WI38 (cell line): ENCODE data around the gene TEC.
A peak's percentile ranks its signal among the peaks of the same experiment; 100 is the strongest.

Experiments used
- H3K4me3 ChIP-seq: 2 replicates; pipeline ENCODE4 v1.5.1; 2011; ENCODE audit warnings: low read depth, mild to moderate bottlenecking, control low read depth, low read length
- TF ChIP-seq, protein P1 (sequence below): IDR thresholded peaks from 2 replicates; pipeline ENCODE4 v1.5.1; 2012; ENCODE audit warnings: low read depth, mild to moderate bottlenecking, control low read depth, low read length

TEC gene

DNA sequence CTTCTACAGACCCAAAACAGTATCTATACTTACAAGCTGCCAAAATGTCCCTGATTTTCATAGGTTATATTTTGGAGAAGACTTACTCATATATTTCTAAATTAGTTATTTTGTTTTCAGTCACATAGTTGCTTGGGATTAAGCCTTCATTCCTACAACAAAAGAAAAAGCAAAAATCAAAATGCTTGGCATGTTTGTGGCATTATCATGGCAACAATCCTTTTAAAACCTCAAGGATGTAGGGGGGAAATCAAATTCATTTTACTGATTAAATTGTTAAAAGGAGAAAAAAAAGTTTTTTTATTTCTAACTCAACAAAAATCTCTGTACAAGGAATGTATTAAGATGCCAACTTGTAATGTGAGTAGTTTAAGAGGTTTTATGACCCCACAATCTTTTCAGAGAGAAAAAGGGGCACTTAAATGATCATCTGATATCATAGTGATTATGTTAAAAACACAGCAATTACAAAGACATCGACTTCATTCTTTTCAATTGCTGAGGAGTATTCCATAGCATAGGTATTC is 159.1 kb downstream of the TEC start:
- H3K4me3 ChIP-seq, result no peak overlapping the region
- TF ChIP-seq, protein P1, sequence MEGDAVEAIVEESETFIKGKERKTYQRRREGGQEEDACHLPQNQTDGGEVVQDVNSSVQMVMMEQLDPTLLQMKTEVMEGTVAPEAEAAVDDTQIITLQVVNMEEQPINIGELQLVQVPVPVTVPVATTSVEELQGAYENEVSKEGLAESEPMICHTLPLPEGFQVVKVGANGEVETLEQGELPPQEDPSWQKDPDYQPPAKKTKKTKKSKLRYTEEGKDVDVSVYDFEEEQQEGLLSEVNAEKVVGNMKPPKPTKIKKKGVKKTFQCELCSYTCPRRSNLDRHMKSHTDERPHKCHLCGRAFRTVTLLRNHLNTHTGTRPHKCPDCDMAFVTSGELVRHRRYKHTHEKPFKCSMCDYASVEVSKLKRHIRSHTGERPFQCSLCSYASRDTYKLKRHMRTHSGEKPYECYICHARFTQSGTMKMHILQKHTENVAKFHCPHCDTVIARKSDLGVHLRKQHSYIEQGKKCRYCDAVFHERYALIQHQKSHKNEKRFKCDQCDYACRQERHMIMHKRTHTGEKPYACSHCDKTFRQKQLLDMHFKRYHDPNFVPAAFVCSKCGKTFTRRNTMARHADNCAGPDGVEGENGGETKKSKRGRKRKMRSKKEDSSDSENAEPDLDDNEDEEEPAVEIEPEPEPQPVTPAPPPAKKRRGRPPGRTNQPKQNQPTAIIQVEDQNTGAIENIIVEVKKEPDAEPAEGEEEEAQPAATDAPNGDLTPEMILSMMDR, result no peak

DNA sequence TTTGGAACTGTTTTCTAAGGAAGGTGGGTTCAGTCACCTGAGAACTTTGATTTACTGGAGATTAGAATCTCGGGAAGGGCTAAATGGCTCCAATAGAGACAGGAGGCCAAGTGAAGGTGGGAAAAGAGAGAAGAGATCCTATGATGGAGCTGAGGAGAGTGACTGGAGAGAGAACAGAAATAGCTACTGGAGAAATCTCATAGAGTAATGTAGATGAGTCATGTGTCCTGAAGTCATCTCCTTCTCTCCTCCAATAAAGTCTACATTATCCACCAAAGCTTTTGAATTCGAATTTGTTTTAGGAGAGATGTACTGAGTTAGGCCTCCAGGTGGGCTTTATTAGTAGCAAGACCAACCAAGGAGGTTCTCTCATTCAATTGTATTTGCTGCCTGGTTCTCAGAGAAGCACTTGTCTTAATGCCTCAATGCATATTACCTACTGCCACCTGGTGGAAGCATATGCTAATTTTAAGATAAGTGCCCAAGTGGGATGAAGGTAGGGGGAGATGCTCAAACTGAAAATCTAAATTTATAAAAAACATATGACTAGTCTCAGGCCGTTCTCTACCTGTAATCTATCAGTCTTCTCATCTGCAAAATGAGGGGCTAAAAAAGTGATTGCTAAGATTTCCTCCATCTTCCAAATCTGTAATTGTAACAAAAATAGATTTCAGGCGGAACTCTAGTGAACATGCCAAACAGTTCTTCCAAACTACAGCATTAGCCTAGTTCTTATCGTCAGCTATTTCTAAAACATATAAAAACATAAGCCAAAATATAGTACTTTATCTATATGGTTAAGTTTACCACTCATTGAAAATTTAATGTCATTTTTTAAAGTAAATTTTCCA is 160.0 kb downstream of the TEC start:
- no peak overlapping the region for H3K4me3 ChIP-seq
- TF ChIP-seq, protein P1, result peak; percentile 39

DNA sequence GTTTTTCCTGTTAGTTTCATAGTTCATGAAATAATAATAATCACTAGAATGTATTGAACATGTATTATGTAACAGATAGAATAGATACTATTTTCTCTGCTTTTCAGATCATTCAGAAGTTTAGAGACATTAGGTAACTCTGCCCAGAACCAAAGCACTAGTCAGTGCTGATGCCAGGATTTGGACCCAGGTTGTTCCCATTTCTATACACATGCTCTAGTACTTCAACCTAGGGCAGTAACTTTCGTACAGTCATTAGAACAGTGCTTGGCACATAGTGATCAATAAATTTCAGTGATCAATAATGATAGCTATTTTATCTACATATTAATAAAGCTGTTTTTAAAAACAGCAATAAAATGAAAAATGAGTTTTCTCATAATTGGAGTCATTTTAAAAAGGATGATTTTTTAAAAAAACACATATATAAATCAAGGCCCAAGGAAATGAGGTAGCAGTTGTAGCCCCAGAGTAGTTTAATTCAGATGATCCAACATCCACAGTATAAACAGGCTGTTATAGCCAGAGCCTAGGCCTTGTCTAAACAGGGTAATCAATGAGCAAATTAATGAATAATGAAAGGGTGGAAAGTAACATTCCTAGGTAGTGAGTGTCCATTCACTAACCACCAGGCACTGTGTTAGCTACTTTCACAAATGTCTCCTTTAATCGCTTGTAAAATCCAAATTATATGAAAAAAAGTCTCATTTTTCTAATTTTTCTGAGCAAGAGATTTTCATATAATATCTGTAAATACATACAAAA is 161.1 kb downstream of the TEC start:
- no peak overlapping the region for H3K4me3 ChIP-seq

DNA sequence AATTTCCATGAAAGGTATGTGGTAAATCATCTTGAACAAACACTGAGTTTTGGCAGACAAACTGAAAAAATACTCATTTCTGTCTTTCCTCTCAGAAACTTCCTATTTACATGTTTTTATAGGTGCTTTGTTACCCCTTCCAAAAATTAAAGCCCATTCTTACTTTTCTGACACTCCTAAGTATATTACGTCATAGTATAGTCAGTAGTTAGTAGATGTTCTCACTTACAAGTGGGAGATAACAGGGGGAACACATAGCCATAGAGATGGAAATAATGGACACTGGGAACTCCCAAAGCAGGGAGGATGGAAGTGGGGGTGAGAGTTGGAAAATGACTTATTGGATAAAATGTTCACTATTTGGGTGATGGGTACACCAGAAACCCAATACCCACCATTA is 164.4 kb downstream of the TEC start:
- TF ChIP-seq, protein P1, result no peak
- H3K4me3 ChIP-seq, result no peak overlapping the region

More for the DNA sequence above, 161.1 kb downstream of the TEC start:
- TF ChIP-seq, protein P1, result no peak

DNA sequence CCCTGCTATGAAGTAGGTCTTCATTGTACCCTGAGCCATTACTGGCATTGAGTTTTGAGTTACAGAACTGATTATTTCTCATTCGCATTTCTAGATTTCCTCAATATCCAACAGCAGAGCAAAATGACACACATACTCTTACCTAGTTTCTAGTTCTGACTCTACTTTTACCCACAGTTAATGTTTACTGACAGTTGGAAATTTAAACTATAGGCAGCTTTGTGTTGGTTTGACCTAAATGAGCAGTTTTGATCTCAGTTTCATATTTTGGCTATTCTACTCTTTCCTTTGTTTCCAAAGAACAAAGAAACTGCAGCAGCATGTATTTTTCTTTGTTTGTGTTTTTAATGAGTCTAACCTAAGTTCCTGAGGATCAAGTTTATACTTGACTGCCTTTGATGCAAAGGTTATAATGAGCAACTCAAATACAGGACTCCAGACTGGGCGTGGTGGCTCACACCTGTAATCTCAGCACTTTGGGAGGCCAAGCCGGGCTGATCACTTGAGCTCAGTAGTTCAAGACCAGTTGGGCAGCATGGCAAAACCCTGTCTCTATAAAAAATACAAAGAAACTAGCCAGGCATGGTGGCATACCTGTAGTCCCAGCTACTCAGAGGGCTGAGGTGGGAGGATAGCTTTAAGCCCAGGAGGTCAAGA is 166.0 kb downstream of the TEC start:
- H3K4me3 ChIP-seq, result no peak overlapping the region
- TF ChIP-seq, protein P1, result no peak

DNA sequence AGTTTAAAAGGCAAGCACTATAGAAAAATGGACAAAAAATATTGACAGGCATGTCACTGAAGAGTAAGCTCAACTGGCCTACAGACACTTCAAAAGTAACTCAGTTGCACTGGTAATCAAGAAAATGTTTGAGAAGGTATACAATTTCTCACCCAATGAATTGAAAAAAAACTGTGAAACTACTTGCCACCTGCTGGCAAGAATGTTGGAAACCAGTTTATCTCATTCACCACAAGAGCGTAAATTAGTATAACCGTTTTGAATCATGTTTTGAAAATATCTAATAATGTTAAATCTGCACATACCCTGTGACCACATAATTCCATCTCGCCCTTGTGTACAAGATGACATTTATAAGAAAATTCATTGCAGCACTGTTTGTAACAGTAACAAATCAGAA is 167.3 kb downstream of the TEC start:
- TF ChIP-seq, protein P1, result no peak
- H3K4me3 ChIP-seq, result no peak overlapping the region
